ENCODE measurements around the gene MRM2. TPM values are rescaled to one million over a fixed set of nuclear protein-coding genes. Genes with fewer than 3 reads are reported as not detected.

MRM2 gene
- total RNA-seq, 1 experiment from 2014 or later = 35.5 TPM

- no peaks in the 10 kb centered on the region for H3K27me3 ChIP-seq (ENCODE audit: low read length)
- no peak overlapping the region for H2AFZ ChIP-seq (ENCODE audit: low read length)
- no peak overlapping the region for H3K4me2 ChIP-seq (ENCODE audit: low read depth, low read length, poor library complexity, severe bottlenecking)
- H3K4me1 ChIP-seq (ENCODE audit: low read length) = no peaks in the 10 kb centered on the region
- no peak overlapping the region for H3K27ac ChIP-seq (ENCODE audit: low read length)
- no peak overlapping the region for H3K9ac ChIP-seq (ENCODE audit: low read length)
- no peak for DNase-seq
- peaks cover 12% of the 10 kb centered on the region; the same call in 1 of the 2 replicates for H3K79me2 ChIP-seq (ENCODE audit: low read length)
- peaks cover 8% of the 10 kb centered on the region for H3K9me3 ChIP-seq (ENCODE audit: low read length)
- no peaks in the 10 kb centered on the region for H3K9me2 ChIP-seq (replicated peaks; ENCODE audit: insufficient read depth, low read length)
- no peak overlapping the region for H3K4me3 ChIP-seq (ENCODE audit: low read length)
- H4K20me1 ChIP-seq (ENCODE audit: insufficient read depth, low read depth, low read length) = no peaks in the 10 kb centered on the region
- H3K36me3 ChIP-seq (ENCODE audit: insufficient read depth, low read length) = peaks cover 32% of the 10 kb centered on the region
Observed at GRCh38 chr7:2195400-2196246, 46.4 kb downstream of the MRM2 start.

GRCh38 chr7:2193575-2194305 lies 48.3 kb downstream of the MRM2 start:
- peaks cover 26% of the 10 kb centered on the region for H3K36me3 ChIP-seq (ENCODE audit: insufficient read depth, low read length)
- no peak overlapping the region for H2AFZ ChIP-seq (ENCODE audit: low read length)
- H3K27me3 ChIP-seq (ENCODE audit: low read length) = no peaks in the 10 kb centered on the region
- peaks cover 26% of the 10 kb centered on the region for H3K79me2 ChIP-seq (ENCODE audit: low read length)
- H3K27ac ChIP-seq (ENCODE audit: low read length) = no peak overlapping the region
- H3K4me1 ChIP-seq (ENCODE audit: low read length) = no peaks in the 10 kb centered on the region
- no peak overlapping the region for H3K4me3 ChIP-seq (ENCODE audit: low read length)
- no peaks in the 10 kb centered on the region for H4K20me1 ChIP-seq (ENCODE audit: insufficient read depth, low read depth, low read length)
- no peak overlapping the region for H3K4me2 ChIP-seq (ENCODE audit: low read depth, low read length, poor library complexity, severe bottlenecking)
- no peak for DNase-seq
- no peak overlapping the region for H3K9ac ChIP-seq (ENCODE audit: low read length)
- no peaks in the 10 kb centered on the region for H3K9me2 ChIP-seq (replicated peaks; ENCODE audit: insufficient read depth, low read length)
- H3K9me3 ChIP-seq (ENCODE audit: low read length) = peaks cover 8% of the 10 kb centered on the region

- H3K9ac ChIP-seq (ENCODE audit: low read length) = no peak overlapping the region
- peaks cover 26% of the 10 kb centered on the region for H3K36me3 ChIP-seq (ENCODE audit: insufficient read depth, low read length)
- peaks cover 33% of the 10 kb centered on the region for H3K79me2 ChIP-seq (ENCODE audit: low read length)
- H3K27ac ChIP-seq (ENCODE audit: low read length) = no peak overlapping the region
- H3K9me3 ChIP-seq (ENCODE audit: low read length) = peaks cover 8% of the 10 kb centered on the region
- no peaks in the 10 kb centered on the region for H3K27me3 ChIP-seq (ENCODE audit: low read length)
- H3K4me2 ChIP-seq (ENCODE audit: low read depth, low read length, poor library complexity, severe bottlenecking) = no peak overlapping the region
- no peak overlapping the region for H2AFZ ChIP-seq (ENCODE audit: low read length)
- no peak overlapping the region for H3K4me3 ChIP-seq (ENCODE audit: low read length)
- H4K20me1 ChIP-seq (ENCODE audit: insufficient read depth, low read depth, low read length) = no peaks in the 10 kb centered on the region
- DNase-seq = no peak
- no peaks in the 10 kb centered on the region for H3K9me2 ChIP-seq (replicated peaks; ENCODE audit: insufficient read depth, low read length)
- no peaks in the 10 kb centered on the region for H3K4me1 ChIP-seq (ENCODE audit: low read length)
Observed at GRCh38 chr7:2192831-2193534, 49.0 kb downstream of the MRM2 start.

GRCh38 chr7:2191016-2191415 lies 51.0 kb downstream of the MRM2 start:
- Histone ChIP-seq H3K4me2 (ENCODE audit: low read depth, low read length, poor library complexity, severe bottlenecking) (no peak overlapping the region), H3K4me3 (ENCODE audit: low read length) (no peak overlapping the region), H3K9me2 (replicated peaks; ENCODE audit: insufficient read depth, low read length) (no peaks in the 10 kb centered on the region), H2AFZ (ENCODE audit: low read length) (no peak overlapping the region), H3K36me3 (ENCODE audit: insufficient read depth, low read length) (peaks cover 11% of the 10 kb centered on the region), H3K79me2 (ENCODE audit: low read length) (peaks cover 42% of the 10 kb centered on the region), H3K27ac (ENCODE audit: low read length) (no peak overlapping the region), H3K9ac (ENCODE audit: low read length) (no peak overlapping the region), H3K27me3 (ENCODE audit: low read length) (no peaks in the 10 kb centered on the region), H3K4me1 (ENCODE audit: low read length) (no peaks in the 10 kb centered on the region), H4K20me1 (ENCODE audit: insufficient read depth, low read depth, low read length) (no peaks in the 10 kb centered on the region), H3K9me3 (ENCODE audit: low read length) (peaks cover 8% of the 10 kb centered on the region)
- DNase-seq = no peak

- Histone ChIP-seq H3K9ac (ENCODE audit: low read length) (no peak overlapping the region), H3K4me3 (ENCODE audit: low read length) (no peak overlapping the region), H3K9me3 (ENCODE audit: low read length) (peaks cover 4% of the 10 kb centered on the region), H3K27ac (ENCODE audit: low read length) (no peak overlapping the region), H3K4me2 (ENCODE audit: low read depth, low read length, poor library complexity, severe bottlenecking) (no peak overlapping the region), H3K36me3 (ENCODE audit: insufficient read depth, low read length) (peaks cover 6% of the 10 kb centered on the region), H3K4me1 (ENCODE audit: low read length) (no peaks in the 10 kb centered on the region), H3K27me3 (ENCODE audit: low read length) (no peaks in the 10 kb centered on the region), H3K9me2 (replicated peaks; ENCODE audit: insufficient read depth, low read length) (no peaks in the 10 kb centered on the region), H3K79me2 (ENCODE audit: low read length) (peaks cover 44% of the 10 kb centered on the region), H2AFZ (ENCODE audit: low read length) (no peak overlapping the region), H4K20me1 (ENCODE audit: insufficient read depth, low read depth, low read length) (no peaks in the 10 kb centered on the region)
- DNase-seq = no peak
Observed at GRCh38 chr7:2190531-2190930, 51.5 kb downstream of the MRM2 start.

- no peak overlapping the region for H3K4me2 ChIP-seq (ENCODE audit: low read depth, low read length, poor library complexity, severe bottlenecking)
- H4K20me1 ChIP-seq (ENCODE audit: insufficient read depth, low read depth, low read length) = no peaks in the 10 kb centered on the region
- H3K27ac ChIP-seq (ENCODE audit: low read length) = no peak overlapping the region
- H2AFZ ChIP-seq (ENCODE audit: low read length) = no peak overlapping the region
- H3K9ac ChIP-seq (ENCODE audit: low read length) = no peak overlapping the region
- H3K27me3 ChIP-seq (ENCODE audit: low read length) = no peaks in the 10 kb centered on the region
- no peak overlapping the region for H3K4me3 ChIP-seq (ENCODE audit: low read length)
- peaks cover 44% of the 10 kb centered on the region for H3K79me2 ChIP-seq (ENCODE audit: low read length)
- H3K36me3 ChIP-seq (ENCODE audit: insufficient read depth, low read length) = no peaks in the 10 kb centered on the region; the same call in 1 of the 2 replicates
- peaks cover 4% of the 10 kb centered on the region for H3K4me1 ChIP-seq (ENCODE audit: low read length)
- H3K9me2 ChIP-seq (replicated peaks; ENCODE audit: insufficient read depth, low read length) = no peaks in the 10 kb centered on the region
- DNase-seq = no peak
- no peaks in the 10 kb centered on the region for H3K9me3 ChIP-seq (ENCODE audit: low read length)
Observed at GRCh38 chr7:2186166-2186565, 55.8 kb downstream of the MRM2 start.

GRCh38 chr7:2185715-2186114 lies 56.3 kb downstream of the MRM2 start:
- Histone ChIP-seq H3K9me3 (ENCODE audit: low read length) (no peaks in the 10 kb centered on the region), H3K9ac (ENCODE audit: low read length) (no peak overlapping the region), H3K27me3 (ENCODE audit: low read length) (no peaks in the 10 kb centered on the region), H4K20me1 (ENCODE audit: insufficient read depth, low read depth, low read length) (no peaks in the 10 kb centered on the region), H3K4me3 (ENCODE audit: low read length) (no peak overlapping the region), H3K4me1 (ENCODE audit: low read length) (peaks cover 5% of the 10 kb centered on the region), H3K36me3 (ENCODE audit: insufficient read depth, low read length) (no peaks in the 10 kb centered on the region; the same call in 1 of the 2 replicates), H3K27ac (ENCODE audit: low read length) (no peak overlapping the region), H3K4me2 (ENCODE audit: low read depth, low read length, poor library complexity, severe bottlenecking) (no peak overlapping the region), H2AFZ (ENCODE audit: low read length) (no peak overlapping the region), H3K79me2 (ENCODE audit: low read length) (peaks cover 44% of the 10 kb centered on the region), H3K9me2 (replicated peaks; ENCODE audit: insufficient read depth, low read length) (no peaks in the 10 kb centered on the region)
- no peak for DNase-seq

All from Karpas-422 (cell line).